Measurements from ENCODE around the gene SLC18A2.
"Not testable (repeated sequence)": the region's sequence is repeated elsewhere in the genome, so short reads cannot be mapped to it uniquely, and the experiment has no call there.

SLC18A2 gene

GRCh38 chr10:117266400-117266799 is 25.5 kb downstream of the SLC18A2 start:
- no peak for DNase-seq

- no peak for DNase-seq
Observed at GRCh38 chr10:117266812-117267211, 25.9 kb downstream of the SLC18A2 start.

GRCh38 chr10:117268258-117268657 is 27.3 kb downstream of the SLC18A2 start:
- no peak for DNase-seq

GRCh38 chr10:117268907-117269306 is 28.0 kb downstream of the SLC18A2 start:
- no peak for DNase-seq

- no peak for DNase-seq
Observed at GRCh38 chr10:117271427-117271826, 30.5 kb downstream of the SLC18A2 start.

GRCh38 chr10:117272195-117273076 is 31.5 kb downstream of the SLC18A2 start:
- no peak for DNase-seq

- no peak for DNase-seq
Observed at GRCh38 chr10:117273980-117274379, 33.1 kb downstream of the SLC18A2 start.

GRCh38 chr10:117274509-117274908 is 33.6 kb downstream of the SLC18A2 start:
- no peak for DNase-seq

GRCh38 chr10:117275121-117275520 is 34.2 kb downstream of the SLC18A2 start:
- no peak for DNase-seq

- no peak for DNase-seq
Observed at GRCh38 chr10:117277675-117278074, 36.8 kb downstream of the SLC18A2 start.

GRCh38 chr10:117284716-117285494 is 44.0 kb downstream of the SLC18A2 start:
- DNase-seq, result no peak

- DNase-seq, result not testable (repeated sequence)
Observed at GRCh38 chr10:117290872-117291271, 50.0 kb downstream of the SLC18A2 start.

GRCh38 chr10:117294039-117294645 is 53.2 kb downstream of the SLC18A2 start:
- DNase-seq, result no peak

- no peak for DNase-seq
Observed at GRCh38 chr10:117294735-117295134, 53.8 kb downstream of the SLC18A2 start.

GRCh38 chr10:117298219-117298618 is 57.3 kb downstream of the SLC18A2 start:
- no peak for DNase-seq

GRCh38 chr10:117299435-117299834 is 58.5 kb downstream of the SLC18A2 start:
- DNase-seq, result no peak

GRCh38 chr10:117300671-117301070 is 59.8 kb downstream of the SLC18A2 start:
- DNase-seq, result no peak

GRCh38 chr10:117303451-117303850 is 62.5 kb downstream of the SLC18A2 start:
- not testable (repeated sequence) for DNase-seq

GRCh38 chr10:117306674-117307073 is 65.8 kb downstream of the SLC18A2 start:
- DNase-seq, result no peak

- DNase-seq, result no peak
Observed at GRCh38 chr10:117311261-117311660, 70.3 kb downstream of the SLC18A2 start.

GRCh38 chr10:117312430-117312829 is 71.5 kb downstream of the SLC18A2 start:
- no peak for DNase-seq

GRCh38 chr10:117313641-117314040 is 72.7 kb downstream of the SLC18A2 start:
- no peak for DNase-seq

- DNase-seq, result no peak
Observed at GRCh38 chr10:117316701-117317100, 75.8 kb downstream of the SLC18A2 start.

- DNase-seq, result no peak
Observed at GRCh38 chr10:117318909-117319308, 78.0 kb downstream of the SLC18A2 start.
